Putamen (tissue), 1 donor: ENCODE data around the gene CCR9.
A peak's percentile ranks its signal among the peaks of the same experiment; 100 is the strongest.

ENCODE experiments used
- DNase-seq: peaks from one replicate; pipeline ENCODE4 v3.0.0-alpha.2; 2016; ENCODE audit warnings: low spot score

The CCR9 gene

GRCh38 chr3:45937206-45938042, 51.1 kb downstream of the CCR9 start:
- no peak for DNase-seq

GRCh38 chr3:45938043-45938435, 51.7 kb downstream of the CCR9 start:
- no peak for DNase-seq

DNA sequence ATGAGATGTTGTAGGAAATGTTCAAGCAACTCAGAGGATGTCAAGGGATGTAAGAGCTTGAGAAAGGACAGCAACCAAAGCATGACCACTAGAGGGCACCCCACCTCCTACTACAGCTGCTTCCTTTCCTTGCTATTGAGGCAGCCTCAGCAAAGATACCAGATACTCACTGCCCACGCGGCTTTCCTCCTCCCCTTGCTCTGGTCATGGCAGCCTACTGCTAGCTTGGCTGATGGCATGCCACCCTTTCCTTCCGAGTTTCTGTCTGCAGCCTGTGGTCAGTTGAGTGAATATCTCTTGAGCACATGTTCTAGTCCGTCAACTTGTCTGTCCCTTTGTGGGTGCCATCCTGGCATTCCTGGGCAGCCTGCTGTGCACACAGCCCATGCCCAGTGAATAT, 52.5 kb downstream of the CCR9 start:
- peak; percentile 87 for DNase-seq

- no peak for DNase-seq
Observed at GRCh38 chr3:45939341-45939771, 53.0 kb downstream of the CCR9 start.

DNA sequence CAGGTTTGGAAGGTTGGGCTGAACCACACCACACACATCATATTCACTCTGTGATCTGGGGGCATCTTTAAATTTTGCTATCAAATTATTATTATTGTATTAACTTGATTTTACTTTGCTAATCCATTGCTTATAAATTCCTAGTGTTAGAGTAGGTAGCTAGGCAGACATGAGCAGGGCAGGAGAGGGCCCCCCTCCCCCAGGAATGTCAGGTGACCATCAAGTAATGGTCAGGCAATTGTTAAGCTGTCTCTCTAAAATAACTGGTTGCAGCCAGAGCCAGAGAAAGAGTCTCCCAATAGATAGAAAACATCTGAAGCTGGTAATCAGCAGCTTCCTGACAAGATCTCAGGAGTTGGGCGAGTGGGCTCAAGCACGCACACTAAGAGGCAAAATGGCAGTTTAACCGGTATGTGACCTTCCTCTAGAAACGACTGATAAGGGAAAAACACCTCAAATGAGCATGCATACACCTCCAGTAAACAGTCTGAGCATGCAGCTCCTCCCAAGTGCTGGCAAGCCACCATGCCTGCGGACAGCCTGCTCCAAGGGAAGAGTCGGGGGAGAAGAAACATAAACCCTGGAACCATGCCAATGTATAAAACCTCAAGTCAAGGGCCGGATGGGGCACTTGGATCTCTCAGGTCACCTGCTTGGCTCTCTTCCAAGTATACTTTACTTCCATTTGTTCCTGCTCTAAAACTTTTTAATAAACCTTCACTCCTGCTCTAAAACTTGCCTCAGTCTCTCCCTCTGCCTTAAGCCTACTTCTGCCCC, 53.8 kb downstream of the CCR9 start:
- DNase-seq = no peak

DNA sequence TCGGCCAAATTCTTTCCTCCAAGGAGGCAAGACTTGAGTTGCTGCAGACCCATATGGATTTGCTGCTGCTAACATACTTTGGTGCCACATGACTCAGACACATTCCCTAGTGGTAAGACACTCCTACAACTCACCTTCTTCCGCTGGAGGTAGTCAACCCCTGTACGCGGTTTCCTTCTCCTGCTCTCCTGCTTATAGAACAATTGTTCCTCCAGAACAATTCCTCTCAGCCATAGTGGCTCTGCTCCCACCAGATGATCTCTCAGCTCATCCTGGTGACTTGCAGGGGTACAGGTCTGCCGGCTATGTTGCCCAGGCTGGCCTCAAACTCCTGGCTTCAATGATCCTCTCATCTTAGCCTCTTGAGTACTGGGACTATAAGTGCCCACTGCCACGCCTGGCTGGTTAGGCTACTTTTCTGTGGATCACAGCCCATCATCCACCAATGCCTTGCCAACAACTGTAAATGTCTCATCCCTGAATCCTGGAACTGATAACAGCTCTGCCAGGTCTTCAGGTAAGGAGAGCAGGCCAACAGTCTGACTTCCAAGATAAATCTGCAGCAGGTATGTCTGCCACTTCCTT, 54.5 kb downstream of the CCR9 start:
- no peak for DNase-seq

GRCh38 chr3:45942051-45942825, 55.9 kb downstream of the CCR9 start:
- no peak for DNase-seq

- no peak for DNase-seq
Observed at GRCh38 chr3:45943207-45943846, 57.0 kb downstream of the CCR9 start, which contains the start of gene CXCR6. Gene CXCR6 (plus strand): TSS chr3:45943464. CDS start chr3:45946482, 3,018 bp downstream.

GRCh38 chr3:45944830-45945620, 58.7 kb downstream of the CCR9 start:
- DNase-seq = no peak

DNA sequence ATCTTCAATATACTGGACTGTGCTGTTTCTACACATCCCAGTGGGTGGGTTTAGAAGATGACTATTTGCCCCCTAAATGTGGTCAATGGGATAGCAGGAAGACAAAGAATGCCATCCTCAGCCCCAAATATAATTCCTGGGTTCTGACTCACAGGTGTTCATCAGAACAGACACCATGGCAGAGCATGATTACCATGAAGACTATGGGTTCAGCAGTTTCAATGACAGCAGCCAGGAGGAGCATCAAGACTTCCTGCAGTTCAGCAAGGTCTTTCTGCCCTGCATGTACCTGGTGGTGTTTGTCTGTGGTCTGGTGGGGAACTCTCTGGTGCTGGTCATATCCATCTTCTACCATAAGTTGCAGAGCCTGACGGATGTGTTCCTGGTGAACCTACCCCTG, 60.0 kb downstream of the CCR9 start:
- DNase-seq = no peak

DNA sequence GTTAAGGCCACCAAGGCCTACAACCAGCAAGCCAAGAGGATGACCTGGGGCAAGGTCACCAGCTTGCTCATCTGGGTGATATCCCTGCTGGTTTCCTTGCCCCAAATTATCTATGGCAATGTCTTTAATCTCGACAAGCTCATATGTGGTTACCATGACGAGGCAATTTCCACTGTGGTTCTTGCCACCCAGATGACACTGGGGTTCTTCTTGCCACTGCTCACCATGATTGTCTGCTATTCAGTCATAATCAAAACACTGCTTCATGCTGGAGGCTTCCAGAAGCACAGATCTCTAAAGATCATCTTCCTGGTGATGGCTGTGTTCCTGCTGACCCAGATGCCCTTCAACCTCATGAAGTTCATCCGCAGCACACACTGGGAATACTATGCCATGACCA, 60.5 kb downstream of the CCR9 start:
- no peak for DNase-seq

GRCh38 chr3:45947361-45947760, 61.0 kb downstream of the CCR9 start:
- no peak for DNase-seq

DNA sequence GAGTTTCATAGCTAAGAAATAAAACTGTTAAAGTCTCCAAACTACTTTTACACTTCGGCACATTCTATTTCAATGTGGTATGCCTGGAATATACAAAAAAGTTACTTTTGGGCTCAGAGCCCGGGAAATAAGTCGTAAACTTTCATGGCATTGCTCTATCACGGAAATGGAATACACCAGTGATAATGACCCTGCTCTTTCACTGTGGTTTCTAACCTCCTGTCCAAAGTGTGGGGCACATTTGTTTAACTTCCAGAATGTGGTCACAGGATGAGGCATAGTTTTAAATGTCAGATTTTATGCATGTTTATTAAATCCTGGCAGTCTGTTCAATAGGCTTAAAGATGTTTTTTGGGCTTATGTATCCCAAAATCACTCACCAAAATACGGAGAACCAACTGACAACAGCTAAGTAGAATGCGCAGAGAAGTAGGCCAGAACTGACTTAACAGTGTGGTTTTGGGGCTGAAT, 62.0 kb downstream of the CCR9 start:
- DNase-seq = no peak

GRCh38 chr3:45948881-45949280, 62.5 kb downstream of the CCR9 start:
- no peak for DNase-seq

- no peak for DNase-seq
Observed at GRCh38 chr3:45949432-45949831, 63.1 kb downstream of the CCR9 start.

- DNase-seq = no peak
Observed at GRCh38 chr3:45950131-45950530, 63.8 kb downstream of the CCR9 start.

DNA sequence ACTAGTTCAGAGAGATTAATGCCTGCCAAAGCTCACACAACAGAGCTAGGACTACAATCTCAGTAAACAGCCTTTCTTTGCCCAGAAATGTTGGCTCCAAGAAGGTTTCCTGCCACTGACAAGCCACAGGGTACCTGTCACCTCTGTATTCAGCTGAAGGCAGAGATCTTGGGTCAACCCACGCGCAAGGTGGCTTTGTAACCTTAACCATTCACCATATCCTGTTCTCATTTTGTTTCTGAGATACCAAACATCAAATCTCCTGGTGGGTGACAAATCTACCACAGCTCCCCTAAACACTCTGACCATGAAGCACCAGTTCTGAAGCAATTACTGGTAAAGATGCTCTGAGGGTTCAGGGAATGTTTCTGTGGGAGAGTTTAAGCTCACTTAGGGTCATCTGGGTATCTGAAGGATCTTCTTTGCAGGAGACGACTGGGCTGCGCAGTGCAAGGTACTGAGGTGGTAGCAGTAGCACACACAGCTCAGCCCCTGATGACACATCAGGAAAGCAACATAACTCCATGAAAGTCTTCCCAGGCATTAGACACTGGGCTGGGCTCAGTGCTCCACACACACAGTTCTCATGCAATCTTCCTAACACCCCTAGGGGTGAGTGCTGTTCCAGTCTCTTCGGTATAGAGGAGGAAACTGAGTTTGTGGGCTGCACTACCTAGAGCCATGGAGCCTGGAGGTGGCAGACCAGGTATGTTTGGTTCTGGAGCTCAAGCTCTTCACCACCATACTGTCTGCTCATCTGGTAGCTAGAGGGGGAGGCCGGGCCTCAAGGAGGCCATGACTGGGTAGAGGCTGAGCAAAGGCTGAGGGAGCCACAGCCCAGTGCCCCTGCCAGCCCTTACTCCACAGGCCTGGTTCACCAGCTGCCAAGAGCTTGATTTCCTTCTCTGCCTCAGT, 64.6 kb downstream of the CCR9 start:
- no peak for DNase-seq

- no peak for DNase-seq
Observed at GRCh38 chr3:45951946-45952345, 65.6 kb downstream of the CCR9 start.

DNA sequence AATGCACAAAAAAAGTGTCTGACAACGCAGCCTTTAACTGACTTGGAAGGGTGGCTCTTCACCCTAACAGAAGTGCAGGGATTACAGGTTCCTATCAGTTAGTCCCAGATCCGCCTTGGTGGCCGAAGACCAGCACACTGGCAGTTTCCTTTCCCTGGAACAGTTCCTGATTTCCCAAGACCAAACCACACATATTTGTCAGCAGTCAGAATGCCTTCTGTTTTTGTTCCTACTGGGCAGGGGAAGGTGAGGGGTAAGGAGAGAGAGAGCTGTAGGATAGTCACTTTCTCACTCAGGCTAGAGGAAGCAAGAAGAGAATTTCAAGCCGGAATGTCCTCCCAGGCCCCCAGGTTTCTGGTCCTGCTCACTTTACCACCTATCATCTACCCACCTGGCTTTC, 66.1 kb downstream of the CCR9 start:
- DNase-seq = no peak
